HepG2 (cell line): ENCODE measurements around the gene ALDH1L2. TPM values are rescaled to one million over a fixed set of nuclear protein-coding genes. Genes with fewer than 3 reads are reported as not detected.

Source experiments
- ATAC-seq: fragments of 200-7000 bp; cut with Tn5 transposase; 3 replicates; pipeline ENCODE4 v1.9.1; 2020; ENCODE audit warnings: mild to moderate bottlenecking, moderate library complexity
- BruUV-seq: library from RNA; stranded (reverse); fragments of 400-500 nt; replicated peaks from 2 replicates; lab custom pipeline; 2021; lab: Mats Ljungman, UMichigan
- CTCF ChIA-PET: fragments of 300-600 bp; formaldehyde crosslinking; extraction: SDS; loops from one replicate; lab custom pipeline; 2021; ENCODE audit warnings: low total read pairs, inconsistent platforms, low intra/inter-chr PET ratio; lab: Yijun Ruan, JAX
- POLR2A ChIA-PET: fragments of 350-600 bp; sonication (Branson Sonifier 250); formaldehyde crosslinking; loops from one replicate; lab custom pipeline; 2020; ENCODE audit warnings: antibody characterized with exemption, inconsistent platforms; lab: Yijun Ruan, JAX
- DNase-seq: peaks from one replicate; pipeline ENCODE4 v3.0.0-alpha.2; 2015; ENCODE audit warnings: low spot score
- FAIRE-seq: peaks from 3 replicates; lab custom pipeline; 2011; peaks lifted over from hg19 to GRCh38; lab: Jason Lieb, UNC
- H2AFZ ChIP-seq: one replicate; pipeline ENCODE4 v1.6.1; 2011; ENCODE audit warnings: low read length, inconsistent platforms
- H3K27ac ChIP-seq: fragments of 300-600 bp; 3 replicates; pipeline ENCODE4 v1.8.0; 2011; ENCODE audit warnings: mixed run types, mild to moderate bottlenecking, mixed read lengths, low read length, inconsistent platforms; ENCODE audit not compliant: insufficient read depth; ENCODE audit errors: extremely low read length
- H3K27me3 ChIP-seq, 2 experiments: fragments of 200-600 bp in 1 of 2; 2 replicates in 1 of 2; 3 replicates in 1 of 2; pipeline versions ENCODE4 v1.6.0 to v1.8.0; 2011; ENCODE audit warnings: low read length in 2 of 2, mild to moderate bottlenecking in 2 of 2, moderate library complexity in 2 of 2, inconsistent platforms in 1 of 2; ENCODE audit not compliant: insufficient read depth in 2 of 2, control insufficient read depth in 1 of 2
- H3K36me3 ChIP-seq, 2 experiments: fragments of 200-600 bp in 1 of 2; replicated peaks in 1 of 2; 2 replicates in 1 of 2; 3 replicates in 1 of 2; pipeline versions ENCODE4 v1.5.1 to v1.8.0; 2011; ENCODE audit warnings: low read length in 2 of 2, inconsistent platforms in 1 of 2; ENCODE audit not compliant: insufficient read depth in 2 of 2, control insufficient read depth in 1 of 2
- H3K4me1 ChIP-seq: 2 replicates; pipeline ENCODE4 v1.5.1; 2012; ENCODE audit warnings: low read length, inconsistent platforms; ENCODE audit not compliant: insufficient read depth
- H3K4me2 ChIP-seq: 2 replicates; pipeline ENCODE4 v1.6.0; 2011; ENCODE audit warnings: low read depth, low read length, inconsistent platforms
- H3K4me3 ChIP-seq, 3 experiments: fragments of 200-600 bp in 1 of 3; sonication (generic), shearing (Covaris generic) in 1 of 3; replicated peaks in 1 of 3; 2 replicates each; pipeline ENCODE4 v1.5.1; 2011 to 2016; ENCODE audit warnings: low read length in 3 of 3, inconsistent platforms in 2 of 3, low read depth in 2 of 3, mild to moderate bottlenecking in 2 of 3, control low read depth in 1 of 3, mixed read lengths in 1 of 3; ENCODE audit not compliant: insufficient read depth in 1 of 3
- H3K79me2 ChIP-seq: one replicate; pipeline ENCODE4 v1.6.1; 2011; ENCODE audit warnings: low read length, inconsistent platforms; ENCODE audit not compliant: insufficient read depth
- H3K9ac ChIP-seq: 2 replicates; pipeline ENCODE4 v1.6.0; 2011; ENCODE audit warnings: mild to moderate bottlenecking, low read depth, low read length, inconsistent platforms; ENCODE audit not compliant: insufficient read depth
- H3K9me3 ChIP-seq: 2 replicates; pipeline ENCODE4 v1.5.1; 2012; ENCODE audit warnings: mild to moderate bottlenecking, low read length
- H4K20me1 ChIP-seq: 2 replicates; pipeline ENCODE4 v1.6.0; 2011; ENCODE audit warnings: inconsistent platforms, mild to moderate bottlenecking, low read length, moderate library complexity; ENCODE audit not compliant: insufficient read depth
- CEBPG ChIP-seq: IDR thresholded peaks from 2 replicates; pipeline ENCODE4 v1.6.1; 2016
- CHD2 ChIP-seq: IDR thresholded peaks from 2 replicates; pipeline ENCODE4 v1.6.1; 2011; ENCODE audit warnings: low read depth, low read length, improper control_type of control experiment
- ETV6 ChIP-seq: sonication (generic); formaldehyde crosslinking; conservative IDR thresholded peaks from 2 replicates; pipeline ENCODE4 v1.4.0; 2020; ENCODE audit warnings: missing genetic modification reagents
- HHEX ChIP-seq: IDR thresholded peaks from 2 replicates; pipeline ENCODE4 v1.6.1; 2016; ENCODE audit warnings: control low read depth
- MBNL3 ChIP-seq: fragments of 250-450 bp; sonication (Bioruptor Pico); conservative IDR thresholded peaks from 2 replicates; pipeline ENCODE4 v1.8.0; 2022; ENCODE audit warnings: mild to moderate bottlenecking, inconsistent platforms
- NCOA1 ChIP-seq: sonication (generic); formaldehyde crosslinking; IDR thresholded peaks from 2 replicates; pipeline ENCODE4 v1.9.0; 2021; ENCODE audit warnings: missing genetic modification reagents
- NR1H2 ChIP-seq: sonication (generic); formaldehyde crosslinking; IDR thresholded peaks from 2 replicates; pipeline ENCODE4 v1.8.1; 2022; ENCODE audit warnings: low read depth, missing genetic modification reagents, borderline replicate concordance
- SIX4 ChIP-seq: sonication (generic); formaldehyde crosslinking; IDR thresholded peaks from 2 replicates; pipeline ENCODE4 v1.4.0; 2020; ENCODE audit warnings: missing genetic modification reagents
- ZNF326 ChIP-seq: sonication (generic); formaldehyde crosslinking; IDR thresholded peaks from 2 replicates; pipeline ENCODE4 v1.4.0; 2020; ENCODE audit warnings: missing genetic modification reagents, borderline replicate concordance
- ZNF350 ChIP-seq: sonication (generic); formaldehyde crosslinking; IDR thresholded peaks from 2 replicates; pipeline ENCODE4 v1.4.0; 2020; ENCODE audit warnings: mild to moderate bottlenecking, low read depth, missing genetic modification reagents, borderline replicate concordance
- ZNF572 ChIP-seq: sonication (generic); formaldehyde crosslinking; IDR thresholded peaks from 2 replicates; pipeline ENCODE4 v1.5.1; 2020; ENCODE audit warnings: mild to moderate bottlenecking, missing genetic modification reagents
- ZSCAN20 ChIP-seq: sonication (generic); formaldehyde crosslinking; IDR thresholded peaks from 2 replicates; pipeline ENCODE4 v1.4.0; 2020; ENCODE audit warnings: missing genetic modification reagents, mild to moderate bottlenecking, borderline replicate concordance
- WGBS: methylation state at CpG from one replicate; pipeline ENCODE4 v1.1.6; 2017; ENCODE audit warnings: low lambda C conversion rate; 5-methylcytosine and 5-hydroxymethylcytosine counted together
- in situ Hi-C: cut with HindIII; loops from 2 replicates; pipeline ENCODE4 v1.10.0; 2017; ENCODE audit warnings: low pct_unique_long_range_greater_than_20kb; ENCODE audit not compliant: extremely low pct_ligation_motif_present
- intact Hi-C: fragments of 100-400 bp; cut with micrococcal nuclease; formaldehyde crosslinking; loops from one replicate; pipeline ENCODE4 v1.10.0; 2022; ENCODE audit not compliant: unreplicated experiment
- polyA plus RNA-seq, 8 experiments: library from polyadenylated mRNA; depleted of rRNA in 3 of 8; stranded (reverse) in 7 of 8; unstranded in 1 of 8; fragments of >200 nt; fragmentation: Illumina TruSeq in 4 of 8; extraction: Trizol in 4 of 8; gene quantifications; 2 replicates each; pipeline versions ENCODE4 v1.2.1 to v1.2.3, GENCODE V29; 2011 to 2016; ENCODE audit warnings: low read depth in 4 of 8, missing spikeins in 1 of 8, mixed read lengths in 1 of 8; ENCODE audit not compliant: insufficient read depth in 1 of 8
- total RNA-seq, 5 experiments: library from RNA; depleted of rRNA; stranded (reverse); fragments of >200 nt; fragmentation: Illumina TruSeq; extraction: Trizol; gene quantifications; 2 replicates each; pipeline ENCODE4 v1.2.3, GENCODE V29; 2016; ENCODE audit warnings: low read depth in 1 of 5
- TF ChIP-seq, protein P1 (sequence below): fragments of 450-650 bp; IDR thresholded peaks from 2 replicates; pipeline ENCODE4 v1.6.1; 2017; ENCODE audit warnings: mild to moderate bottlenecking
- TF ChIP-seq, protein P2 (sequence below): sonication (generic); formaldehyde crosslinking; IDR thresholded peaks from 2 replicates; pipeline ENCODE4 v1.5.1; 2020; ENCODE audit warnings: mild to moderate bottlenecking, missing genetic modification reagents, moderate library complexity
- TF ChIP-seq, protein P3 (sequence below): IDR thresholded peaks from 2 replicates; pipeline ENCODE4 v1.6.1; 2016; ENCODE audit warnings: low read depth

Gene ALDH1L2
- total and polyA plus RNA-seq, 2 of the 13 experiments (the other 11 are each of a cell fraction or from before 2014, with no cell fraction given): 0.40 to 4.6 TPM

DNA sequence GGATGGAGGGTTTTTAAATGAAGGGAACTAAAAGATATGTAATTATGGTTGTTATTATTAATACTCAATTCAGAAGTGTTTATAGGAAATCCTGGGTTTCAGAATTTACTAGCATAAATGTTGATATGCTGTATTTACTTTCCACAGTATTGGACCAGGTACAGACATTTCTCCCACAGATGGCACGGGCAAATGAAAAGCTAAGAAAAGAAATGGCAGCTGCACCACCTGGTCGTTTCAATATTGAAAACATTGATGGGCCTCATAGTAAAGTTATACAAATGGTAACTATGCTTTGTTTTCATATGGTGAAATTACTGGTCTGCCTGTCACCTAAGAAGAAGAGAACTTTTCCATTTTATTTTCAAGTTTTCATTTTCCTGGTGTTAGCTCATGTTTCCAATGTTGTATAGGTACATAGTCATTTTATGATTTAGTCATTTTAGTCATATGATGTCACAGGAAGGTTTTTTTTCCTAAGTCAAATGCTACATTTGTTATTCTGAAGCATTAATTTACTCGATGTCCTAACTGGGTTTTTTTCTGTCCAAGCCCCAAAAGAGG lies 92.6 kb downstream of the ALDH1L2 start (continued):
- TF ChIP-seq, protein P1, sequence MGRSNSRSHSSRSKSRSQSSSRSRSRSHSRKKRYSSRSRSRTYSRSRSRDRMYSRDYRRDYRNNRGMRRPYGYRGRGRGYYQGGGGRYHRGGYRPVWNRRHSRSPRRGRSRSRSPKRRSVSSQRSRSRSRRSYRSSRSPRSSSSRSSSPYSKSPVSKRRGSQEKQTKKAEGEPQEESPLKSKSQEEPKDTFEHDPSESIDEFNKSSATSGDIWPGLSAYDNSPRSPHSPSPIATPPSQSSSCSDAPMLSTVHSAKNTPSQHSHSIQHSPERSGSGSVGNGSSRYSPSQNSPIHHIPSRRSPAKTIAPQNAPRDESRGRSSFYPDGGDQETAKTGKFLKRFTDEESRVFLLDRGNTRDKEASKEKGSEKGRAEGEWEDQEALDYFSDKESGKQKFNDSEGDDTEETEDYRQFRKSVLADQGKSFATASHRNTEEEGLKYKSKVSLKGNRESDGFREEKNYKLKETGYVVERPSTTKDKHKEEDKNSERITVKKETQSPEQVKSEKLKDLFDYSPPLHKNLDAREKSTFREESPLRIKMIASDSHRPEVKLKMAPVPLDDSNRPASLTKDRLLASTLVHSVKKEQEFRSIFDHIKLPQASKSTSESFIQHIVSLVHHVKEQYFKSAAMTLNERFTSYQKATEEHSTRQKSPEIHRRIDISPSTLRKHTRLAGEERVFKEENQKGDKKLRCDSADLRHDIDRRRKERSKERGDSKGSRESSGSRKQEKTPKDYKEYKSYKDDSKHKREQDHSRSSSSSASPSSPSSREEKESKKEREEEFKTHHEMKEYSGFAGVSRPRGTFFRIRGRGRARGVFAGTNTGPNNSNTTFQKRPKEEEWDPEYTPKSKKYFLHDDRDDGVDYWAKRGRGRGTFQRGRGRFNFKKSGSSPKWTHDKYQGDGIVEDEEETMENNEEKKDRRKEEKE: no peak
- no peak for TF ChIP-seq CHD2
- TF ChIP-seq, protein P2, sequence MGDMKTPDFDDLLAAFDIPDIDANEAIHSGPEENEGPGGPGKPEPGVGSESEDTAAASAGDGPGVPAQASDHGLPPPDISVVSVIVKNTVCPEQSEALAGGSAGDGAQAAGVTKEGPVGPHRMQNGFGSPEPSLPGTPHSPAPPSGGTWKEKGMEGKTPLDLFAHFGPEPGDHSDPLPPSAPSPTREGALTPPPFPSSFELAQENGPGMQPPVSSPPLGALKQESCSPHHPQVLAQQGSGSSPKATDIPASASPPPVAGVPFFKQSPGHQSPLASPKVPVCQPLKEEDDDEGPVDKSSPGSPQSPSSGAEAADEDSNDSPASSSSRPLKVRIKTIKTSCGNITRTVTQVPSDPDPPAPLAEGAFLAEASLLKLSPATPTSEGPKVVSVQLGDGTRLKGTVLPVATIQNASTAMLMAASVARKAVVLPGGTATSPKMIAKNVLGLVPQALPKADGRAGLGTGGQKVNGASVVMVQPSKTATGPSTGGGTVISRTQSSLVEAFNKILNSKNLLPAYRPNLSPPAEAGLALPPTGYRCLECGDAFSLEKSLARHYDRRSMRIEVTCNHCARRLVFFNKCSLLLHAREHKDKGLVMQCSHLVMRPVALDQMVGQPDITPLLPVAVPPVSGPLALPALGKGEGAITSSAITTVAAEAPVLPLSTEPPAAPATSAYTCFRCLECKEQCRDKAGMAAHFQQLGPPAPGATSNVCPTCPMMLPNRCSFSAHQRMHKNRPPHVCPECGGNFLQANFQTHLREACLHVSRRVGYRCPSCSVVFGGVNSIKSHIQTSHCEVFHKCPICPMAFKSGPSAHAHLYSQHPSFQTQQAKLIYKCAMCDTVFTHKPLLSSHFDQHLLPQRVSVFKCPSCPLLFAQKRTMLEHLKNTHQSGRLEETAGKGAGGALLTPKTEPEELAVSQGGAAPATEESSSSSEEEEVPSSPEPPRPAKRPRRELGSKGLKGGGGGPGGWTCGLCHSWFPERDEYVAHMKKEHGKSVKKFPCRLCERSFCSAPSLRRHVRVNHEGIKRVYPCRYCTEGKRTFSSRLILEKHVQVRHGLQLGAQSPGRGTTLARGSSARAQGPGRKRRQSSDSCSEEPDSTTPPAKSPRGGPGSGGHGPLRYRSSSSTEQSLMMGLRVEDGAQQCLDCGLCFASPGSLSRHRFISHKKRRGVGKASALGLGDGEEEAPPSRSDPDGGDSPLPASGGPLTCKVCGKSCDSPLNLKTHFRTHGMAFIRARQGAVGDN (CRISPR knock-in tag): no peak
- no peak for TF ChIP-seq HHEX (CRISPR knock-in tag)

DNA sequence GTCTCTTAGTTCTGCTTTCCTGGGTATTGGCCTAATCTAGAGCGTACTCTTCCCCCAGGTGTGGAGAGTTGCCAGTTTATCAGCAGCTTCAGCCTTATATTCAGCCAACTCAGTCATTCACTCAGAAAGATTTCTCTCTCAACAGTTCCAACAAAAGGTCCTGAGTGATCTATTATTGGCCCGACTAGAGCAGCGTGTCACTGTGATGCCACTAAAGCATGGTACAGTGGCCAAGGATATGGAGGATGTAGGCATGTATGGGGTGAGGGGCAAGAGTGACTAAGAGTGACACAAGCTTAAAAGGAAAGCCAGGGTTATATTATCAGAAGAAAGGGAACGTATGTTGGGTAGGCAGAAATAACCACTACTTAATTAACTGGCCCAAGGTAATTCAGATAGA lies 93.3 kb downstream of the ALDH1L2 start:
- ChIA-PET CTCF (no interaction called here), POLR2A (no interaction called here)
- no TSS peak for BruUV-seq
- Histone ChIP-seq H3K9me3 (no peaks in the 10 kb centered on the region), H3K4me2 (no peak overlapping the region), H3K27me3 (no peaks in the 10 kb centered on the region), H3K9ac (no peak overlapping the region), H3K4me1 (peaks cover 32% of the 10 kb centered on the region), H4K20me1 (no peaks in the 10 kb centered on the region), H3K79me2 (peaks cover 23% of the 10 kb centered on the region), H3K27ac (no peak overlapping the region), H2AFZ (no peak overlapping the region), H3K36me3 (peaks cover 2 to 40% of the 10 kb centered on the region in 2 experiments), H3K4me3 (no peak overlapping the region)
- WGBS: 97% methylated on average over 3 of the region's 4 CpGs
- DNase-seq (no peak), FAIRE-seq (no peak), ATAC-seq (no peak)
- intact Hi-C loops: no loop called here
- in situ Hi-C loops: loop anchor here (25.0 kb wide), 1 partner anchor 396 kb away; no protein-coding TSS in a partner anchor
- TF ChIP-seq ZNF350 (CRISPR knock-in tag): no peak
- no peak for TF ChIP-seq ZSCAN20
- no peak for TF ChIP-seq SIX4
- no peak for TF ChIP-seq ZNF326 (CRISPR knock-in tag)
- no peak for TF ChIP-seq CEBPG (CRISPR knock-in tag)
- TF ChIP-seq MBNL3: no peak
- TF ChIP-seq, protein P3, sequence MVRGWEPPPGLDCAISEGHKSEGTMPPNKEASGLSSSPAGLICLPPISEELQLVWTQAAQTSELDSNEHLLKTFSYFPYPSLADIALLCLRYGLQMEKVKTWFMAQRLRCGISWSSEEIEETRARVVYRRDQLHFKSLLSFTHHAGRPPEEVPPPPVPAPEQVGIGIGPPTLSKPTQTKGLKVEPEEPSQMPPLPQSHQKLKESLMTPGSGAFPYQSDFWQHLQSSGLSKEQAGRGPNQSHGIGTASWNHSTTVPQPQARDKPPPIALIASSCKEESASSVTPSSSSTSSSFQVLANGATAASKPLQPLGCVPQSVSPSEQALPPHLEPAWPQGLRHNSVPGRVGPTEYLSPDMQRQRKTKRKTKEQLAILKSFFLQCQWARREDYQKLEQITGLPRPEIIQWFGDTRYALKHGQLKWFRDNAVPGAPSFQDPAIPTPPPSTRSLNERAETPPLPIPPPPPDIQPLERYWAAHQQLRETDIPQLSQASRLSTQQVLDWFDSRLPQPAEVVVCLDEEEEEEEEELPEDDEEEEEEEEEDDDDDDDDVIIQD (CRISPR knock-in tag): no peak
- TF ChIP-seq NCOA1 (CRISPR knock-in tag): no peak
- no peak for TF ChIP-seq ETV6 (CRISPR knock-in tag)
- no peak for TF ChIP-seq NR1H2 (CRISPR knock-in tag)
- no peak for TF ChIP-seq ZNF572
